ENCODE results near the gene C12orf76. TPM values are rescaled to one million over a fixed set of nuclear protein-coding genes. Genes with fewer than 3 reads are reported as not detected.
"Not testable (repeated sequence)": the region's sequence is repeated elsewhere in the genome, so short reads cannot be mapped to it uniquely, and the experiment has no call there.

The C12orf76 gene
- total RNA-seq, 1 experiment from 2014 or later = 14.2 TPM

- Mint-ChIP-seq H3K36me3 (ENCODE audit: insufficient read depth, unreplicated experiment) (no peaks in the 10 kb centered on the region), H3K9me3 (ENCODE audit: low read depth, unreplicated experiment) (no peaks in the 10 kb centered on the region), H3K27ac (ENCODE audit: unreplicated experiment) (no peak overlapping the region), H3K4me3 (ENCODE audit: low read depth, unreplicated experiment) (no peak overlapping the region), H3K4me1 (ENCODE audit: low read depth, unreplicated experiment) (peaks cover 26% of the 10 kb centered on the region), H3K27me3 (ENCODE audit: unreplicated experiment) (no peaks in the 10 kb centered on the region)
- TF ChIP-seq, protein P1, sequence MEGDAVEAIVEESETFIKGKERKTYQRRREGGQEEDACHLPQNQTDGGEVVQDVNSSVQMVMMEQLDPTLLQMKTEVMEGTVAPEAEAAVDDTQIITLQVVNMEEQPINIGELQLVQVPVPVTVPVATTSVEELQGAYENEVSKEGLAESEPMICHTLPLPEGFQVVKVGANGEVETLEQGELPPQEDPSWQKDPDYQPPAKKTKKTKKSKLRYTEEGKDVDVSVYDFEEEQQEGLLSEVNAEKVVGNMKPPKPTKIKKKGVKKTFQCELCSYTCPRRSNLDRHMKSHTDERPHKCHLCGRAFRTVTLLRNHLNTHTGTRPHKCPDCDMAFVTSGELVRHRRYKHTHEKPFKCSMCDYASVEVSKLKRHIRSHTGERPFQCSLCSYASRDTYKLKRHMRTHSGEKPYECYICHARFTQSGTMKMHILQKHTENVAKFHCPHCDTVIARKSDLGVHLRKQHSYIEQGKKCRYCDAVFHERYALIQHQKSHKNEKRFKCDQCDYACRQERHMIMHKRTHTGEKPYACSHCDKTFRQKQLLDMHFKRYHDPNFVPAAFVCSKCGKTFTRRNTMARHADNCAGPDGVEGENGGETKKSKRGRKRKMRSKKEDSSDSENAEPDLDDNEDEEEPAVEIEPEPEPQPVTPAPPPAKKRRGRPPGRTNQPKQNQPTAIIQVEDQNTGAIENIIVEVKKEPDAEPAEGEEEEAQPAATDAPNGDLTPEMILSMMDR (IDR thresholded peaks at IDR 0.05; ENCODE audit: unreplicated experiment) = no peak
- no peak for DNase-seq
- CTCF ChIA-PET = interaction anchor here (0.9 kb wide), 1 partner anchor 15 kb away, joined by 3 read pairs; no protein-coding TSS in a partner anchor
- no TSS peak for BruUV-seq (replicated peaks)
- intact Hi-C loops (cut with micrococcal nuclease; ENCODE audit: unreplicated experiment) = no loop called here
These were observed 11.3 kb upstream of the C12orf76 start for GRCh38 chr12:110059651-110060000.

DNA sequence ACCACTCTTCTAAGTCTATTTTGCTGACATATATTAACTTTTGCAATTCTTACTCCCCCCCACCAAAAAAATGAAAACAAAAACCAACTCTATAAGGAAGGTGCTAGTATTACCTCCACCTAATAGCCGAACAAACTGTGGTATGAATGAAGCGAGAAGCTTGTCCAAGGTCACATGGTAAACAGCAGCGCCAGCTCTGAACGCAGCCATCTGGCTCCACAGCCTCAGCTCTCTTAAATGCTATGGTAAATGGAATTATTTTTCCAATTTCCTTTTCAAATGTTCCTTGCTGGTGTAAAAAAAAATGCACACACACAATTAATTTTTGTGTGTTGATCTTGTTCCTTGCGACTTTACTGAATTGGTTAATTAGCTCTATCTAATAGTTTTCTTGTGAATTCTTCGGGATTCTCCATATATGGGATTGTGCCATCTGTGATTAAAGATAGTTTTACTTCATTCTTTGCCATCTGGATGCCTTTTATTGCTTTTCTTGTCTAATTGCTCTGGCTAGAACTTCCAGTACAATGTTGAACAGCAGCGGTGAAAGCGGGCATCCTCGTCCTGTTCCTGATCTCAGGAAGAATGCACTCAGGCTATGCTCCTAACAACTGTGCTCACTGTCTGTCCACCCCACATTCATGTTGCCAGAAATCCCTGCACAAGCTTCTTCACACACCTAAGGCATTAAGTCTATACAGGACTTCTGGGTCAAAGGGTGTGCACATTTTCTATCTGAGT, 10.7 kb upstream of the C12orf76 start:
- BruUV-seq (replicated peaks) = no TSS peak
- H3K36me3 Mint-ChIP-seq (ENCODE audit: insufficient read depth, unreplicated experiment) = no peaks in the 10 kb centered on the region
- H3K27me3 Mint-ChIP-seq (ENCODE audit: unreplicated experiment) = no peaks in the 10 kb centered on the region
- H3K4me1 Mint-ChIP-seq (ENCODE audit: low read depth, unreplicated experiment) = peaks cover 29% of the 10 kb centered on the region
- TF ChIP-seq, protein P1 (IDR thresholded peaks at IDR 0.05; ENCODE audit: unreplicated experiment) = no peak
- CTCF ChIA-PET = no interaction called here
- no peaks in the 10 kb centered on the region for H3K9me3 Mint-ChIP-seq (ENCODE audit: low read depth, unreplicated experiment)
- H3K4me3 Mint-ChIP-seq (ENCODE audit: low read depth, unreplicated experiment) = no peak overlapping the region
- no peak overlapping the region for H3K27ac Mint-ChIP-seq (ENCODE audit: unreplicated experiment)
- no peak for DNase-seq
- intact Hi-C loops (cut with micrococcal nuclease; ENCODE audit: unreplicated experiment) = no loop called here

- DNase-seq; H3K36me3 Mint-ChIP-seq (ENCODE audit: insufficient read depth, unreplicated experiment); H3K27ac Mint-ChIP-seq (ENCODE audit: unreplicated experiment); H3K4me3 Mint-ChIP-seq (ENCODE audit: low read depth, unreplicated experiment); intact Hi-C loops (cut with micrococcal nuclease; ENCODE audit: unreplicated experiment); H3K9me3 Mint-ChIP-seq (ENCODE audit: low read depth, unreplicated experiment); H3K27me3 Mint-ChIP-seq (ENCODE audit: unreplicated experiment); BruUV-seq (replicated peaks): not testable (repeated sequence)
- CTCF ChIA-PET = interaction anchor here (1.3 kb wide), 1 partner anchor 17 kb away, joined by 3 read pairs; no protein-coding TSS in a partner anchor
- peaks cover 29% of the 10 kb centered on the region for H3K4me1 Mint-ChIP-seq (ENCODE audit: low read depth, unreplicated experiment)
These were observed 8.3 kb upstream of the C12orf76 start for GRCh38 chr12:110056643-110057042.

DNA sequence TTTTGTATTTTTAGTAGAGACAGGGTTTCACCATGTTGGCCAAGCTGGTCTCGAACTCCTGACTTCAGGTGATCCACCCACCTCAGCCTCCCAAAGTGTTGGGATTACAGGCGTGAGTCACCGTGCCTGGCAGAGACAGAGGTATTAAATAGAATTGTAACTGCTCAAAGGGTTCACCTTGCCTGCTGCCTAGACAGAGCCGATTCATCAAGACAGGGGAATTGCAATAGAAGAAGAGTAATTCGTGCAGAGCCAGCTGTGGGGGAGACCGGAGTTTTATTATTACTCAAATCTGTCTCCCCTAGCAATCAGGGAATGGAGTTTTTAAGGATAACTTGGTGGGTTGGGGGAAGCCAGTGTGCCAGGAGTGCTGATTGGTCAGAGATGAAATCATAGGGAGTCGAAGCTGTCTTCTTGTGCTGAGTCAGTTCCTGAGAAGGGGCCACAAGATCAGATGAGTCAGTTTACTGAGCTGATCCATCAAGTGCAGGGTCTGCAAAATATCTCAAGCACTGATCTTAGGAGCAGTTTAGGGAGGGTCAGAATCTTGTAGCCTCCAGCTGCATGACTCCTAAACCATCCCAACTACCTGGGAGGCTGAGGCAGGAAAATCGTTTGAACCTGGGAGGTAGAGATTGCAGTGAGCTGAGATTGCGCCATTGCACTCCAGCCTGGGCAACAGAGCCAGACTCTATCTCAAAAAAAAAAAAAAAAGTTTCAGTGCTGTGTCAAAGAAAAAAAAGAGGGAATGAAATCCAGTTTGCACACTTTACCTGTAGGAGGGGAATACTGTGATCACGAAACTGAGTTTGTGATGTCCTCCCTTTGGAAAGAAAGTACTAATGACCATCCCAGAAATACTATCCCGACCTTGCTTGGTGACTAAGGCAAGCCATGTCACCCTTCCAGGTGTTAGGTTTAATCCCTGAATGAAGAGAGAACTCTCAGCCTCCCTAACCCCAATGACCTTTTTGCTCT, 7.3 kb upstream of the C12orf76 start:
- DNase-seq; H3K9me3 Mint-ChIP-seq (ENCODE audit: low read depth, unreplicated experiment); BruUV-seq (replicated peaks); H3K27ac Mint-ChIP-seq (ENCODE audit: unreplicated experiment); intact Hi-C loops (cut with micrococcal nuclease; ENCODE audit: unreplicated experiment); H3K27me3 Mint-ChIP-seq (ENCODE audit: unreplicated experiment); H3K36me3 Mint-ChIP-seq (ENCODE audit: insufficient read depth, unreplicated experiment); H3K4me3 Mint-ChIP-seq (ENCODE audit: low read depth, unreplicated experiment): not testable (repeated sequence)
- CTCF ChIA-PET = interaction anchor here (1.3 kb wide), 1 partner anchor 18 kb away, joined by 3 read pairs; no protein-coding TSS in a partner anchor
- H3K4me1 Mint-ChIP-seq (ENCODE audit: low read depth, unreplicated experiment) = peaks cover 29% of the 10 kb centered on the region

- no TSS peak for BruUV-seq (replicated peaks)
- no peak for DNase-seq
- CTCF ChIA-PET = no interaction called here
- TF ChIP-seq, protein P1 (IDR thresholded peaks at IDR 0.05; ENCODE audit: unreplicated experiment) = no peak
- H3K27me3 Mint-ChIP-seq (ENCODE audit: unreplicated experiment) = no peaks in the 10 kb centered on the region
- H3K4me3 Mint-ChIP-seq (ENCODE audit: low read depth, unreplicated experiment) = no peak overlapping the region
- H3K4me1 Mint-ChIP-seq (ENCODE audit: low read depth, unreplicated experiment) = peaks cover 24% of the 10 kb centered on the region
- intact Hi-C loops (cut with micrococcal nuclease; ENCODE audit: unreplicated experiment) = no loop called here
- H3K9me3 Mint-ChIP-seq (ENCODE audit: low read depth, unreplicated experiment) = no peaks in the 10 kb centered on the region
- H3K27ac Mint-ChIP-seq (ENCODE audit: unreplicated experiment) = no peak overlapping the region
- peaks cover 19% of the 10 kb centered on the region for H3K36me3 Mint-ChIP-seq (ENCODE audit: insufficient read depth, unreplicated experiment)
These were observed 2.6 kb upstream of the C12orf76 start for GRCh38 chr12:110050927-110051326.

GRCh38 chr12:110049666-110050065, 1.3 kb upstream of the C12orf76 start:
- DNase-seq; H3K27ac Mint-ChIP-seq (ENCODE audit: unreplicated experiment); H3K4me3 Mint-ChIP-seq (ENCODE audit: low read depth, unreplicated experiment); CTCF ChIA-PET; H3K9me3 Mint-ChIP-seq (ENCODE audit: low read depth, unreplicated experiment); H3K27me3 Mint-ChIP-seq (ENCODE audit: unreplicated experiment); BruUV-seq (replicated peaks); intact Hi-C loops (cut with micrococcal nuclease; ENCODE audit: unreplicated experiment): not testable (repeated sequence)
- Mint-ChIP-seq H3K4me1 (ENCODE audit: low read depth, unreplicated experiment) (peaks cover 12% of the 10 kb centered on the region), H3K36me3 (ENCODE audit: insufficient read depth, unreplicated experiment) (peaks cover 25% of the 10 kb centered on the region)

DNA sequence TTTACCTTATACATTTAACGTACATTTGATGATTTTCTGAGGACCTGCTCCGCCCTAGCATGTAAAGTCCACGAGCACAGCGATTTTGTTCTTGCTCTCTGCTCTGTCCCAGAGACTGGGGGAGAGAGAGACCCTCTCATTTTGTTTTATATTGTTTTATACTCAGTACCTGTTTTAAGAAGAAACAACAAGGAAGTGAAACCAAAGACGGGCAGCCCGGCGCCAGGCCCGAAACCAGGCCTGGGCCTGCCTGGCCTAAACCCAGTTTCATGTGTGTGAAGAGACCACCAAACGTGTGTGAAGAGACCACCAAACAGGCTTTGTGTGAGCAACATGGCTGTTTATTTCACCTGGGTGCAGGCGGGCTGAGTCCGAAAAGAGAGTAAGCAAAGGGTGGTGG, 712 bp upstream of the C12orf76 start:
- CTCF ChIA-PET; BruUV-seq (replicated peaks); intact Hi-C loops (cut with micrococcal nuclease; ENCODE audit: unreplicated experiment); DNase-seq; H3K4me1 Mint-ChIP-seq (ENCODE audit: low read depth, unreplicated experiment); H3K9me3 Mint-ChIP-seq (ENCODE audit: low read depth, unreplicated experiment); H3K27me3 Mint-ChIP-seq (ENCODE audit: unreplicated experiment): not testable (repeated sequence)
- Mint-ChIP-seq H3K36me3 (ENCODE audit: insufficient read depth, unreplicated experiment) (peaks cover 25% of the 10 kb centered on the region), H3K4me3 (ENCODE audit: low read depth, unreplicated experiment) (peak overlapping the region; percentile 99), H3K27ac (ENCODE audit: unreplicated experiment) (peak overlapping the region; percentile 90)

Data from Calu3 (cell line).